Cardiac septum (tissue), 1 donor: ENCODE data around the gene ZBTB24. TPM values are rescaled to one million over a fixed set of nuclear protein-coding genes. Genes with fewer than 3 reads are reported as not detected.

ENCODE experiments used
- DNase-seq: peaks from one replicate; pipeline ENCODE4 v3.0.0-alpha.2; 2020; ENCODE audit warnings: low spot score
- intact Hi-C: fragments of 100-400 bp; cut with DNase I; formaldehyde crosslinking; loops from one replicate; pipeline ENCODE4 v1.14.0; 2022
- total RNA-seq: library from RNA; stranded (reverse); fragmentation: NEBNext Ultra II Directional; extraction: Animal tissue kit (Norgen Biotek cat#: 25700); gene quantifications from one replicate; pipeline ENCODE4 v1.2.1, GENCODE V29; 2021
- donor health status: DM: no; HTN: no; CAD: no.

Gene ZBTB24
- total RNA-seq, 1 donor from 2014 or later: 3.0 TPM

DNA sequence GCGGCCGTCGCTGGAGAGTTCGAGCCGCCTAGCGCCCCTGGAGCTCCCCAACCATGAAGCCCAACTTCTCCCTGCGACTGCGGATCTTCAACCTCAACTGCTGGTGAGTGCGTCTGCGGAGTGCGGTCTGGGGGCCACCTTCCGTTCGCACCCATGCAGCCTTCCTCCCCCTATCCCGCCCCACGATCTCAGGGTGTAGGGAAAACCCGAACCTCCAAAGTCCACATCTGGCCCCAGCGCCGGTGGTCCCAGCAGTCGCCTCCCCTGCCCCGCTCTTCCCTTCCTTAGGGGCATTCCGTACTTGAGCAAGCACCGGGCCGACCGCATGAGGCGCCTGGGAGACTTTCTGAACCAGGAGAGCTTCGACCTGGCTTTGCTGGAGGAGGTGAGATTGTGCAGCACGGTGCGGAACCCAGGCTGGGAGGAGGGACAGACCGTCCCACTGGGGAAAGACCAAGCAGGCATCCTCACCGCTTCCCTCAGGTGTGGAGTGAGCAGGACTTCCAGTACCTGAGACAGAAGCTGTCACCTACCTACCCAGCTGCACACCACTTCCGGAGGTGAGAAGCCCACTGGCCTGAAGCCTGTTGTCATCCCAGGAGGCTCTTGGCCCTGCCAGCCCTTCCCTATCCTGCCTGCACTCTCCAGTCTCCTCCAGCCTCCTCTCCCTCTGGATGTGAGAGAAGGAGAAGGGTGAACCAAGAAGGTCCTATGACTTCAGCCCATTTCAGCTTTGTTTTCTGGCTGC, 41.8 kb downstream of the ZBTB24 start:
- intact Hi-C loops: loop anchor here (2.0 to 5.0 kb wide), 2 partner anchors 41 to 58 kb away; partner anchors contain the start of genes CD164 and ZBTB24
- no peak for DNase-seq

DNA sequence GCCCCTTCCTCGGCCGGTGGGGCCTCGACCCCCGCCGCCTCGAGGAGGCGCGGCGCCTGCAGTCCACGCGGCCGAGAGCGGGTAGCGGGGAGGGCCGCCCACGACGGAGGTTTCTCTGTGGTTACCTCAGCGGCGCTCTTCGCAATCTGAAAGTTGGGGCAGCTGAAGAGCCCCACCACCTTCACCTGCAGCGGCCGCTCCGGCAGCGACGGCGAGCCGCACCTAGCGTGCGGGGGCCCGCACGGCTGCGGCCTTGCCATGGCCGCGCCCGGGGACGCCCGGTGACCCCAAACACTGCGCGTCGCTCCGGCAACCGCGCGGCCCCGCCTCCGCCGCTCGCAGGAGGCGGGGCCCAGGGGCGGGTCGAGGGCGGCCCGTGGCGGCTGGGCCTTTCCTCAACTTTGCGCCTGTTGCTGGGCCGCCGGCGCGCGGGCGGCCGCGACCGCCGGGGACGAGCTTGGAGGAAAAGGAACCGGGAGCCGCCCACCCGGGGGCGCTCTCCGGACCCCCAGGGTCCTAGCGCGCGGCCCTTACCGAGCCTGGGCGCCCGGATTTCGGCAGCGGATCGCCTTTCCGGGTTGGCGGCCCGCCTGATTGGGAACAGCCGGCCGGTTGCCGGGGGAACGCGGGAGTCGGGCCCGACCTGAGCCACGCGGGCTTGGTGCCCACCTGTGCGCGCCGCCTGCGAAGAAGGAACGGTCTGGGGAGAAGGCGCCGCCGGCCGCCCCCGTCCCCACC, 42.5 kb downstream of the ZBTB24 start, which contains the start of the genes PPIL6 and SMPD2:
Gene PPIL6, minus strand, starts transcription at position 298 of the 738 bp plus-strand sequence. Its CDS starts 38 bp downstream, at position 260.
Gene SMPD2, plus strand, starts transcription at position 394 of the 738 bp plus-strand sequence. CDS start 398 bp downstream, outside the sequence.
- peak; percentile 95 for DNase-seq
- intact Hi-C loops: loop anchor here (2.0 to 5.0 kb wide), 2 partner anchors 42 to 58 kb away; partner anchors contain the start of genes CD164 and ZBTB24

DNA sequence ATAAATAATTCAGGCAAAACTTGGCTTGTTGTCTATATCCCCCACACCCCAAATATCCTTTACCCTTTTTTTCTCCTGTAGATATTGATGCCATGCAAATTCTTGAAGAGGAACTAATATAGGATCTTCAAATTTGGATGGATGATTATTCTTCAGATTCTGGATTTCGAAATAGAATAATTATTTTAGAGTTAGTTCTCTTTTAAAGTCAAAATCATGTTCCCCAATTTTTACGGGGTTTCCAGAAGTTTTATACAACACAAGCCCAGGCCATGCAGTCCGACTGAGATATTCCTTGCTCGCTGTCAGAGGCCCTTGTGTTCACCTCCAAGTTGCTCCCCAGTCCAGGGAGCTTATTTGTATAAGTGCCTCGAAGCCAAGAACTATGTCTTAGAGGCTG, 47.0 kb downstream of the ZBTB24 start:
- DNase-seq: no peak
- intact Hi-C loops: no loop called here

DNA sequence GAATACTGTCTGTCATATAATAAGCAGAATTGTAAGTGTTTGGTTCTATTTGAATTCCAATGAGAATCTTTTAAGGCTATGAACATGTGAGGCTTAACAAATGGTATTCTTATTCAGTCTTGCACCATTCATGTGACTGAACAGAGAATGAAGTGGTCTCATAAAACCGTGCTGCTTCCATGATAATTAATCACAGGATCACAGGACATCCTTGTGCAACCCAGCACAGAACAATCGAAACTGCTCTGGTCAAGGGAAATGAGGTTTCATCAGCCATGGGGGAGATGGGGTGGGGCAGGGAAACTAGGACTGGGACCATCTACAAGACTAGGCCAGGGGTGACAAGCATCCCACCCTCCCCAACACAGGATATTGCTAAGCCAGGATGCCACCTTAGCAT, 48.6 kb downstream of the ZBTB24 start:
- intact Hi-C loops: no loop called here
- DNase-seq: no peak

DNA sequence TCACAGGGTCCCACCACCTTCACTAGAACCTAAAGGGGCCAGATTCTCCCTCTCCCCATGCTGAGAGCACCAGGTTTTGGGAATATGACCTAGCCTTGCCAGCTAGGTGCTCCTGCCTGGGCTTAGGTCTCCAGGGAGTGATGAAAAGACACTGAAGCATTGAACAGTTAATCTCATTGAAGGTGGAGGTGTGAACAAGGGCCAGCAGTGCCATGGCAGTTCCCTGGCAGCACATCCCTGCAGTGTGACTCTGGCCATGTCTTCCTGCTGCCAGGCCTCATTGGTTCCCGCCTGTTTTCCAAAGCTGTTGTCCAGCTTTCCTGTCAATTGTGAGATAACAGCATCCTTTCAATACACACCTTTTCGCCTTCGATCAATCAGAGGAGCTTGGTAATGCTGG, 53.5 kb downstream of the ZBTB24 start:
- intact Hi-C loops: no loop called here
- DNase-seq: no peak

DNA sequence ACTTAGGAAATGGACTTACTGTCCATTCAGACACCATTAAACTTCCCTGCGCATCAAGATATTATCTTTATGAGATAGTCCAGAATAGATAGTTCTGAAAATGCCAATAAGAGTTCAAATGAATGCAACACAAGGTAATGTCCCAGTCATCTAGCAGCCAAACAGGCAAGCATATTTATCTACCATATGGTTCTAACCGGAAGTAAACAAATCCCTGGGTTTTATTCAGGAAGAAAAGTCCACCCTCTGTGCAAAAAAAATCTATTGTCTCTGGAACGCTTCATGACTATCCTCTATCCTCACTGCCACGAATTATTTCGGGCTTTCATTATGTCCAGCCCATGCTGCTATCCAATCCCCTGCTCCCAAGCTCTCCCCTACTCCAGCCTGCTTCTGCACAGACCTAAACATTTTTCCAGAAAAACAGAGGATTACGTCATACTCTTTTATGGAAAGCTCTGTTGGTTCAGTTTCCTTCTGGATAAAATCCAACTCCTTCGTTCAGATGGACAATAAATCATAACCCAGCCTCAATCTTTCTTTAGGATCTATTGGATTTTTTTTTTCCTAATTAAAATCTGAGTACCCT, 54.0 kb downstream of the ZBTB24 start:
- intact Hi-C loops: no loop called here
- DNase-seq: no peak

DNA sequence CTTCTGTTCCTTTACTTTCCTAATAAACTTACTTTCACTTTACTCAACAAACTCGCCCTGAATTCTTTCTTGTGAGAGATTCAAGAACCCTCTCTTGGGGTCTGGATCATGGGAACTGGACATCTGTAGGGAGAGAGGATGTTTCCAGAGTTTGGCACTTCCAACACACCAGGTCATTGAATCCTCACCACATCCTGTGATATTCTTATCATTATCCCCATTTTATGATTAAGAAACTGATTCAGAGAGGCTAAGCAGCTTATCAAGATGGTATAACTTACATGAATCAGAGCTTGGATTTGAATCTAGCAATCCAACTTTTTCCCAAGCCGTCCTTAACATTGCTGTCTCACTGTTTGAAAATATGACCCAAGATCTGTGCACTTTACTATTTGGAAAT, 58.1 kb downstream of the ZBTB24 start:
- no peak for DNase-seq
- intact Hi-C loops: no loop called here

DNA sequence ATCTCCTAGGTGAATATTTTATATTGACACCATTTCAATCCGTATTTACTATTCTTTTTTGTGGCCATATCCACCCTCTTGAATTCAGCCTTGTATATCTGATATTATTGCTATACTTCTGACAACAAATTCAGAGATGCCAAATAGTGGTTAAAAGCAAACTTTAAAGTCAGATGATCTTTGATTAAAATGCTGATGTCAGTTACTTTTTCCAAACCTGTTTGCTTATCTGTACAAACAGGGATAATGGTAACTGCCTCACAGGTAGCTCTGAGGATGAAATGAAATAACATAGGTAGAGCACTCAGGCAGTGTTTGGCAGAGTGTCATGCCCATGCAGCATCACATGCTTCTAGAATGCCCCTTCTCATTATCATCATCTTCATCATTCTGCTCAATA, 61.8 kb downstream of the ZBTB24 start:
- intact Hi-C loops: no loop called here
- DNase-seq: no peak

DNA sequence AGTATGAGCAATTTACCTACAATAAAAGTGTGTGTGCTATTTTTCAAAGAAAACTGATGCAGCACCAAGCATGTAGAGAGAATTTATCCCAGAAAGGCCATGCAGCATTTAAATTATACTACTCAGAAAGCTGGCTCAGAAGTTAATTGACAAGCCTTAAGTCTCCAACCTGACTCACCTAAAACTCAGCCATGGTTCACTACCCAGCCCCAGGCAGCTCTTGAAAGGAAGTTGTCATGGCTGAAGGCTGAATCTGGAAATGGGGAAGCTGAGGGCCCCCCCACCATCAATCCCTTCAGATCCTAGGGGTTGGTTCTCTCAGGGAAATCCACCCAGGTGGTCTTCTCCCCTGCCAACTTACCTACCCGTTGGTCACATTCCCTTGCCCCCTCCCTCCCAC, 62.3 kb downstream of the ZBTB24 start:
- intact Hi-C loops: no loop called here
- no peak for DNase-seq

DNA sequence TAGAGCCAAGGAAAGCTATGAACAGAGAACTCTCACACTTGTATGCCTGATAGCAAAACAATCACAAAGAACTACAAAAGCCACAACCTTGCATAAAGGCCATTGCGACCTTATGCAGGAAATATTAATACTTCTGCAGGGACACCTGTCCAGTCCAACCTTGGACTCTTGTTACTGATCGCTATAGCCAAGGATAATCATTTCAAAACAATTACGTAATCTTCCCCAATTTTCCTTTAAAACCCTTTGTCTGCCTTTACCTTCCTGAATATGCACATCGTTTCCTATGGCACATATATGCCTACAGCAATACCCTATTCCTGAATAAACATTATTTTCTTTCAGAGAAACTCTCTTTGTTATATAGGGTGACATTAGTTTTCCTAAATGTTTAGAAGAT, 65.4 kb downstream of the ZBTB24 start:
- intact Hi-C loops: no loop called here
- no peak for DNase-seq

Other genes with a start within 250 kb of the ZBTB24 start
- 137 TPM for gene CD164, start 100.8 kb downstream of the ZBTB24 start, total RNA-seq
- 1.2 TPM for gene PPIL6, start 42.6 kb downstream of the ZBTB24 start, total RNA-seq
- gene SMPD2, start 42.5 kb downstream of the ZBTB24 start, total RNA-seq: 5.1 TPM
- 7.7 TPM for gene MICAL1, start 27.4 kb downstream of the ZBTB24 start, total RNA-seq
- gene AK9, start 208.0 kb upstream of the ZBTB24 start, total RNA-seq: 8.3 TPM
- 9.4 TPM for gene FIG4, start 208.1 kb upstream of the ZBTB24 start, total RNA-seq